ENCODE data around the gene FANCC. TPM values are rescaled to one million over a fixed set of nuclear protein-coding genes. Genes with fewer than 3 reads are reported as not detected.

FANCC gene
- total and polyA plus RNA-seq, 2 of the 8 experiments (the other 6 are each of a cell fraction or from before 2014, with no cell fraction given): 7.8 to 15.2 TPM

- 84% methylated on average over 7 of the region's 7 CpGs; no CpG with 5 or more reads in 1 of the 2 experiments for WGBS, 2 experiments (ENCODE audit: extremely low coverage in 1 of 2, insufficient coverage in 1 of 2, insufficient read length in 1 of 2, insufficient replicate concordance in 2 of 2, low coverage in 1 of 2, low lambda C conversion rate in 2 of 2, missing lambda C conversion rate in 1 of 2)
- H3K9ac ChIP-seq (replicated peaks in 1 of 4; ENCODE audit: extremely low read depth in 1 of 4, low read depth in 3 of 4, low read length in 3 of 4): no peak overlapping the region
- no peak overlapping the region for H3K4me2 ChIP-seq (ENCODE audit: insufficient read depth in 1 of 2, low read depth in 2 of 2, low read length in 2 of 2)
- H4K91ac ChIP-seq (replicated peaks; ENCODE audit: insufficient read length, low read length): no peak overlapping the region
- no peak overlapping the region for H2BK20ac ChIP-seq (ENCODE audit: low read length)
- no peaks in the 10 kb centered on the region for H4K20me1 ChIP-seq (replicated peaks in 1 of 2; ENCODE audit: control insufficient read depth in 1 of 2, insufficient read depth in 2 of 2, low read length in 2 of 2)
- no peaks in the 10 kb centered on the region for H3K9me3 ChIP-seq (ENCODE audit: insufficient read depth in 2 of 2, low read depth in 1 of 2, low read length in 1 of 2)
- H3K23me2 ChIP-seq (ENCODE audit: low read depth, low read length): no peaks in the 10 kb centered on the region
- no peak overlapping the region for H3K18ac ChIP-seq (ENCODE audit: extremely low read depth, low read length)
- no peak overlapping the region for H4K5ac ChIP-seq (ENCODE audit: insufficient read length, low read depth, low read length)
- H3K4me3 ChIP-seq (ENCODE audit: extremely low read depth in 1 of 4, insufficient read depth in 2 of 4, low read depth in 3 of 4, low read length in 4 of 4): no peak overlapping the region
- no peak overlapping the region for H2BK120ac ChIP-seq (replicated peaks; ENCODE audit: low read depth, low read length)
- H3K27ac ChIP-seq (ENCODE audit: low read depth, low read length): no peak overlapping the region
- ChIA-PET POLR2A (ENCODE audit: partially characterized antibody) (no interaction called here), CTCF (ENCODE audit: partially characterized antibody) (interaction anchor here (0.9 to 2.4 kb wide), 4 partner anchors 13 to 142 kb away, joined by 3 to 14 read pairs (median 3); no protein-coding TSS in a partner anchor)
- H3K4me1 ChIP-seq (replicated peaks in 1 of 4; ENCODE audit: control insufficient read depth in 3 of 4, insufficient read depth in 4 of 4, low read length in 3 of 4): peaks cover 3 to 12% (median 6%) of the 10 kb centered on the region in 4 experiments; a peak in 5 of 7 replicates
- no peak overlapping the region for H2AK5ac ChIP-seq (ENCODE audit: low read depth, low read length)
- H3K79me1 ChIP-seq (ENCODE audit: low read depth, low read length): no peaks in the 10 kb centered on the region
- no peak overlapping the region for H2BK15ac ChIP-seq (ENCODE audit: low read length)
- no peak overlapping the region for H2BK5ac ChIP-seq (ENCODE audit: low read depth, low read length)
- no peaks in the 10 kb centered on the region for H3K79me2 ChIP-seq (ENCODE audit: control insufficient read depth in 1 of 2, insufficient read depth in 2 of 2, low read length in 2 of 2)
- DNase-seq (ENCODE audit: low read depth in 1 of 2, low spot score in 2 of 2): no peak
- no peak overlapping the region for H2AFZ ChIP-seq (ENCODE audit: low read length)
- H3K56ac ChIP-seq (replicated peaks; ENCODE audit: insufficient read length, low read depth, low read length): no peak overlapping the region
- H3K4ac ChIP-seq (replicated peaks; ENCODE audit: insufficient read length, low read depth, low read length): no peak overlapping the region
- H3K27me3 ChIP-seq (replicated peaks in 1 of 4; ENCODE audit: control insufficient read depth in 3 of 4, extremely low read depth in 1 of 4, insufficient read depth in 3 of 4, low read length in 3 of 4): no peaks in the 10 kb centered on the region; a peak in 1 of 7 replicates
- H3K36me3 ChIP-seq (ENCODE audit: control insufficient read depth in 2 of 4, insufficient read depth in 4 of 4, low read length in 3 of 4): no peaks in the 10 kb centered on the region
- H4K8ac ChIP-seq (ENCODE audit: extremely low read depth, insufficient read depth, low read length): no peak overlapping the region
- H3K14ac ChIP-seq (ENCODE audit: insufficient read length): no peak overlapping the region
- H2BK12ac ChIP-seq (ENCODE audit: low read depth, low read length): no peak overlapping the region
- FAIRE-seq: no peak
- no peak overlapping the region for H3K23ac ChIP-seq (ENCODE audit: insufficient read length)
- no peak for TF ChIP-seq BCL11A (IDR thresholded peaks at IDR 0.05; ENCODE audit: low read depth in 2 of 2, low read length in 2 of 2)
- no peak for TF ChIP-seq USF2 (IDR thresholded peaks at IDR 0.05; ENCODE audit: low read length)
- no peak for TF ChIP-seq TBP (IDR thresholded peaks at IDR 0.05; ENCODE audit: low read depth, low read length)
- TF ChIP-seq JUND (IDR thresholded peaks at IDR 0.05; ENCODE audit: low read length): no peak
- TF ChIP-seq POLR2AphosphoS5 (IDR thresholded peaks at IDR 0.05; ENCODE audit: low read depth, low read length): no peak
- no peak for TF ChIP-seq EGR1 (IDR thresholded peaks at IDR 0.05; ENCODE audit: borderline replicate concordance, low read depth, low read length)
- no peak for TF ChIP-seq CTCF (IDR thresholded peaks at IDR 0.05; ENCODE audit: control extremely low read depth in 1 of 3, insufficient read depth in 1 of 3, low read depth in 1 of 3, low read length in 3 of 3)
- no peak for TF ChIP-seq SP4 (IDR thresholded peaks at IDR 0.05; ENCODE audit: low read length)
- TF ChIP-seq CTBP2 (IDR thresholded peaks at IDR 0.05; ENCODE audit: borderline replicate concordance, insufficient read depth, insufficient read length, low read length): no peak
- TF ChIP-seq PHF8 (conservative IDR thresholded peaks at IDR 0.05; ENCODE audit: low read depth, low read length): no peak
Measured at GRCh38 chr9:95058121-95058785, 259.3 kb downstream of the FANCC start.
